ENCODE measurements around the gene MYOG.

Gene MYOG

GRCh38 chr1:203117611-203118575, 32.1 kb upstream of the MYOG start:
- DNase-seq = peak; percentile 81 to 91 (median 86)

- no peak for DNase-seq
Measured at GRCh38 chr1:203116091-203116820, 30.4 kb upstream of the MYOG start.

- no peak for DNase-seq
Measured at GRCh38 chr1:203114202-203114601, 28.4 kb upstream of the MYOG start.

- no peak for DNase-seq
Measured at GRCh38 chr1:203113308-203113707, 27.5 kb upstream of the MYOG start.

GRCh38 chr1:203112475-203112874, 26.7 kb upstream of the MYOG start:
- DNase-seq = no peak

GRCh38 chr1:203104789-203105390, 19.1 kb upstream of the MYOG start:
- no peak for DNase-seq

- no peak for DNase-seq
Measured at GRCh38 chr1:203103829-203104495, 18.1 kb upstream of the MYOG start.

GRCh38 chr1:203103216-203103615, 17.4 kb upstream of the MYOG start:
- DNase-seq = no peak

- peak; percentile 37 to 68 (median 54) for DNase-seq
Measured at GRCh38 chr1:203101813-203102634, 16.2 kb upstream of the MYOG start.

GRCh38 chr1:203100516-203100869, 14.7 kb upstream of the MYOG start:
- peak; percentile 19 to 61 (median 42) for DNase-seq

- no peak for DNase-seq
Measured at GRCh38 chr1:203099805-203100515, 14.1 kb upstream of the MYOG start.

GRCh38 chr1:203098914-203099520, 13.2 kb upstream of the MYOG start:
- no peak for DNase-seq

- DNase-seq = no peak
Measured at GRCh38 chr1:203098445-203098844, 12.6 kb upstream of the MYOG start.

- no peak for DNase-seq
Measured at GRCh38 chr1:203097001-203097400, 11.2 kb upstream of the MYOG start.

- DNase-seq = no peak
Measured at GRCh38 chr1:203096566-203096965, 10.8 kb upstream of the MYOG start.

GRCh38 chr1:203095061-203095690, 9.4 kb upstream of the MYOG start:
- no peak for DNase-seq

- DNase-seq = no peak
Measured at GRCh38 chr1:203093754-203094410, 8.1 kb upstream of the MYOG start.

- no peak for DNase-seq
Measured at GRCh38 chr1:203091761-203092330, 6.0 kb upstream of the MYOG start.

GRCh38 chr1:203091199-203091477, 5.3 kb upstream of the MYOG start:
- DNase-seq = no peak

All from suppressor macrophage (primary cell).